ENCODE data around the gene RCBTB2.
"Not testable (repeated sequence)": the region's sequence is repeated elsewhere in the genome, so short reads cannot be mapped to it uniquely, and the experiment has no call there.

RCBTB2 gene

GRCh38 chr13:48492470-48493065 lies 40.3 kb downstream of the RCBTB2 start:
- no peak for DNase-seq

DNA sequence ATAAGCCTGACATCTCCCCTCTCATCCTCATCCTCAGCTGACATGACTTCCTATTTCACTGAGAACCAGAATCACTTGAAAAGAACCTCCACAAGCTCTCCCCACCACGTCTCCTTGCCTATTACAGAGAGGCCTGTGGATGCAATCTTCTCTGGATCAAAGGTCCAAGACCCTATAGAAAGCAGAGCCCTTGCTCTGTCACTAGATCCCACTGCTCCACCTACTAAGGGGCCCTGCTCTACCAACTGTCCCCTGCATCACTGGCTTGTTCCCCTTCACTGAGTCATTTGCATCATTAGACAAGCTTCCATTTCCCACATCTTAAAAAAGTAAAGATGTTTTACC lies 40.8 kb downstream of the RCBTB2 start:
- no peak for DNase-seq

DNA sequence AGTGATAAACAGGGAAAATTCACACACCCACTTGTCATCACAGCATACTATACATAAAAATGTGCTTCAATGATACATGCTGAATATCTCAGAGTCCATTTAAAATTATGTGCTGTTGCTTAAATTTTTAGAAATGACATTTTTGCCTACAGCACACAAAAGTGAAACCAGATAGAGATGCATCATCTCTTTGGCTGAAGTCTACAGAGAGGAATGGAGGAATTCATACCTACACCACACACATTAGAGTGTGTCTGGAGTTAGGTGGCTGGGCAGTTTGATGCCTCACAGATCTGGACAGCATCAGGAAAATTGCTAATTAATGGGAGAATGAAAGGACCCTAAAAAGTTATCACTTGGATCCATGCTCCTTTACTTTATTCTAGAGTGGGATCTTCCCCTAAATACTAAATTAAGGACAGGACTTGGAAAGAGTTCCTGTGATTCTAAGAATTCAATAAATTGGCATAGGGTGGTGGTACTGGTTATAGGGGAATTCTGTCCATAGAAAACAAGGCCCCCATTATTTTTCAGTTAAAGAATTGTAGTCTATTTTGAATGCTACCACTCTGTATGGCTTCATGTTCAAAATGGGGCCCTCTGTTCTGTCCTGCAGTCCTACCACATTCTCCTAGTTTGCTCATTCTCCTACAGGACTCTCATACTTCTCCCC lies 41.3 kb downstream of the RCBTB2 start:
- DNase-seq: no peak

DNA sequence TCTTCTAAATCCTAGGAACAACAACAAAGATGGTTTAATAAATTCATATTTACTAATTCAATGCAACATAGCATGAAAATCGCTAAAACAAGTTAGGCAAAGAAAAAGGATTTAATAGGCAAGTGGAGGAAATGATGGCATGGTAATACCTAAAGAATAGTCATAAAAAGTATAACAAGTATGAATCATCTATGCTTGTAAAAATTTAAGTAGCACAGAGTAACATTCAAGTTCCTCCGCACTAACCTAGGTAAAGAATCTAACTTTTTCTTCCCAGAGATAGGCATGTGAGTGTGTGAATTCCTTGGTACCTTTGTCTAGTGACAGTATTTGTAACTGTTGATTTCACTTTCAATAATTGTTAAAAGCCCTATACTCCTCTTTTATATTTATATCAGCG lies 42.6 kb downstream of the RCBTB2 start:
- DNase-seq: no peak

DNA sequence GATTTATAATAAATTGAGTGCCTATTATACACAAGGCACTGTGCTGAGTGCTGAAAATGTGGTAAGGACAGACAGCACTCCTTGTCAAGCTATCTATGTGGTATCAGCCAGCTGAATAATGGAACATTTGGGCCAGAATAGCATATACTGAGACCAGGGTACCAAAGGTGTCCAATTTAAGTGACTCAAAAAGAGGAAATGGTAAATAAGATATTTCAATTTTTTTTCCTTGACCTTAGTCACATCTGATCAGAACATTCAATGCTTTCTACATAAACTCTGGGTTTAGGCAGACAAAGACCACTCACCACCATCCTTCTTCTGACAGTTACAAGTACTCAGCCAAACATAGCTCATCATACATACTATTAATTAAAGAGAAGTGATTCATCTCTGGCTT lies 43.2 kb downstream of the RCBTB2 start:
- DNase-seq: no peak

DNA sequence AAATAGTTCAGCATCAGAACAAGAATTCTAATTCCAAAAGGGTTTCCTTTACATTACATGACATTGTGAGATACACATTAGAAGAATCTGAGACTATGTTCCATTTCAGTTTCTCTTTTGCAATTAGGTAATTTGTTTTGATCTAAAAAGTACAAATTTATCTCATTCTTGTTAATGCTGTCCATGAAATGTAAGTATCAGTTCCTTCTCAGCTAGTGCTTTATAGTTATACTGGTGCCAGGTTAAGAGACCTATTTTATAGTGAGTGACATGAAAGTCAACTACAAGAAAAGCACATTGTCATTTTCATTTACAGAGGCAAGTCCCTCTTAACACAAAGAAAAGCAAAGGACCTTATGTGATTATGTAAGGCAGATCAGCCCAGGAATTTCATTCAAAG lies 43.9 kb downstream of the RCBTB2 start:
- no peak for DNase-seq

- DNase-seq: no peak
These were observed 44.9 kb downstream of the RCBTB2 start for GRCh38 chr13:48487968-48488367.

- no peak for DNase-seq
These were observed 46.0 kb downstream of the RCBTB2 start for GRCh38 chr13:48486836-48487235.

GRCh38 chr13:48486362-48486761 lies 46.5 kb downstream of the RCBTB2 start:
- no peak for DNase-seq

GRCh38 chr13:48485432-48485831 lies 47.4 kb downstream of the RCBTB2 start:
- no peak for DNase-seq

DNA sequence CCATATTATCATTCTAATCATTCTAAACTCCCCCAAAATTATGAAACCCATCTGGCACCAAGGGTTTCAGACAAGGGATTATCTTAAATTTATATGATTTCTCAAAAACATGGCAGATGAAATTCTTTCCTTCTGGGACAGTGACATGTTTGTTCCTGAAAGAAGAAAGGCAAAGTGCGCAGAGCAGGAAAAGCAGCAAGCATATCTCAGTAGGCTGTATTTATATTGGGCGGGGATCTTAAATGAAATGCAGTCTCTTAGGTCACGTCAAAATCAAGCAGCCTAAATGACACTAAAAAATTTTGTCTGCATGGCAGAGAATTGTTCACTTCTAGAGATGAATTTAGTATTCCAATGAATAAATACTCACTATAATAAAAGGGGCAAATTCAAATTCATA lies 49.3 kb downstream of the RCBTB2 start:
- no peak for DNase-seq

GRCh38 chr13:48478391-48478790 lies 54.5 kb downstream of the RCBTB2 start:
- DNase-seq: no peak

GRCh38 chr13:48477191-48477855 lies 55.6 kb downstream of the RCBTB2 start:
- no peak for DNase-seq

- no peak for DNase-seq
These were observed 56.2 kb downstream of the RCBTB2 start for GRCh38 chr13:48476686-48477085.

DNA sequence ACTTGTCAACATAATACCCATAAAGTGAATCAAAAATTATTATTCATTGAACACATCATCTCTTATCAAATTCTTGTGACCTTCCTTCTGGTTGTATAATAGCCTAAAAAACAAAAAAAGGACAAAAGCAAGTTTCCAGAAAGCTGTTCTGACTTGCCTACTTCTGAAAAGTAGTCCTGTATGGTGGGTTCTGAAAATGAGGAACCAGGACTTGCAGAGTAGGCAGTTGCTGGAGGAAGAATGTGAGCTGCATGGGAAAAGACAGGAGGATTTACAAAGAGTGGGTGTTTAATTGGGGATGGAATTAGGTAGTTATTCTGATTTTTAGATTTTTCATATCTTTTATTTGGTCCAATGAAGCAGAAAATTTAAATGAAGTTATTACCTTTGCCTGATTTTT lies 56.7 kb downstream of the RCBTB2 start:
- no peak for DNase-seq

GRCh38 chr13:48475230-48475629 lies 57.6 kb downstream of the RCBTB2 start:
- DNase-seq: no peak

- DNase-seq: no peak
These were observed 75.2 kb downstream of the RCBTB2 start for GRCh38 chr13:48457578-48458242.

- DNase-seq: no peak
These were observed 76.3 kb downstream of the RCBTB2 start for GRCh38 chr13:48456546-48456945.

- not testable (repeated sequence) for DNase-seq
These were observed 81.7 kb downstream of the RCBTB2 start for GRCh38 chr13:48451196-48451595.

- no peak for DNase-seq
These were observed 83.2 kb downstream of the RCBTB2 start for GRCh38 chr13:48449656-48450055.

DNA sequence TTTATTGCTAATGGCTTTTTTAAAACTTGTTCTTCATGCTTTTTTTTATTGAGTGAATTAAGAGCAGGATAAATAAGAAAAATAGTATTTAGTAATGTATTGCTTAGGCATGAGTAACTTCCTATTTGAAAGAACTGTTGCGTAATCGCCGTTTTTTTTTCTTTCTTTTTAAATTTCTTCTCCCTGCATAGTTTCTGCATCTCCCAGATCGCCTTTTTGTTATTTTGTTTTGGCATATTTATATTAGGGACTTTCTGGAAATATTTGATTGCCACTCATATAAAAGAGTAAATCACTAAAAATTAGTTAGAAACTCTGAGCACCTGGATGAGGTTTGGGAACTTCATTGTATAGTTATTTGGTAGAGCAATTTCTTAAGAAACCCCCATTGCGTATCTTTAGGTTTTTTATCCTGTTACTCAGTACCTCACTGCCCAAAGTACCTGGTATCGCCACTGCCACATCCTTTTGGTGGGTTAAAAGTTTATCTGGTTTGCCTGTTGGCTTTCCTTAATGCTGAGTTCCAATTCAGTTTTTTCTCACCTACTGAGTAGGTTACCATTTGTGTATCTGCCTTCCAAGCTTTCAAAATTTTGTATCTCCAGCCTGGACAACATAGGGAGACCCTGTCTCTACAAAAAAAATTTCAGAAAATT lies 83.8 kb downstream of the RCBTB2 start:
- DNase-seq: no peak

DNA sequence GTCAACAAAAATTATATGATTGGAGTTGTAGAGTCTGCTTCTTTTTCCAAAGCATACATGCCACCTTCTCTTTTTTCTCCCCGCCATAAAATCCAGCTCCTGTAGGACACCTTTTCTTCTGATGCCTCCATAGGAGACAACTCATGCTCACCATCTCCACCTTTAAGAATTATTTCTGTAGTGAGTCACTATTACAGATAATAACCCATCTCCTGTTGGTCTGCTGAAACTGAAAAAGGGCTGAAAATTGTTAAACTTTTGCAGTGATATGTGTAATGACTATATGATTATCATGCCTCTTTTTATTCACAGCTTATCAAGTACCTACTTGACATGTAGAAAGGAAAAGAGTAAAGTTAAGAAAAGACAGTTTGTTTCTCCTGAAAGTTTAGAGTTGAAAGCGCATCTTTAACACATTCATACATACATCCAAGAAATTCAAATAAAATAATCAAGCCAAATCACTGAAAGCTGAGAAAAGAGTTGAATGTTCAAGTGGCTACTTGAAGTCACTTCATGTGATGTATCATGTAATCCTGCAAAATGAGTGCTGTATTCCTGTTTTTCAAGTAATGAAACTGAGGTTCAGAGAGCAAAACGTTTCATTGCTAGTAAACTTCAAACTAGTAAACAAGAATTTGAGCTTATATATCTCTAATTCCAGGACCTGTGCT lies 84.5 kb downstream of the RCBTB2 start:
- no peak for DNase-seq

- no peak for DNase-seq
These were observed 86.4 kb downstream of the RCBTB2 start for GRCh38 chr13:48446464-48446863.

All from NCI-H1105 (cell line).